ENCODE results near the gene BBC3. TPM values are rescaled to one million over a fixed set of nuclear protein-coding genes. Genes with fewer than 3 reads are reported as not detected.
"Not testable (repeated sequence)": the region's sequence is repeated elsewhere in the genome, so short reads cannot be mapped to it uniquely, and the experiment has no call there.

The BBC3 gene, protein sequence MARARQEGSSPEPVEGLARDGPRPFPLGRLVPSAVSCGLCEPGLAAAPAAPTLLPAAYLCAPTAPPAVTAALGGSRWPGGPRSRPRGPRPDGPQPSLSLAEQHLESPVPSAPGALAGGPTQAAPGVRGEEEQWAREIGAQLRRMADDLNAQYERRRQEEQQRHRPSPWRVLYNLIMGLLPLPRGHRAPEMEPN
- total RNA-seq, result 10 to 100 TPM in 1 of 2 experiments, 1 to 10 TPM in 1; 8.1 to 12.0 TPM

DNA sequence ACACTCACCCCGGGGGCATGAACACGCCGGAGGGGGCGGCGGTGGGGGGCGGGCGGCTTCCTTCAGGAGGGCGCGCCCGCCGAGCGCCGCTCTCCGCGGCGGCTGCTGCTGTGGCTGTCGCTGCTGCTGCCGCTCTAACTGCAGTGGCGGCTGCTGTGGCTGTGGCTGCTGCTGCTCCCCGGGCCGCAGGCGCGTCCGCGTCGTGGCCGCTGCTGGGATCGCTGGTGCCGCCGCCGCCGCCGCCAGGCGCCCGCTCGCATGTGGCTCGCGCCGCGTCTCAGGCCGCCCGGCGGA lies at the start of gene BBC3:
Gene BBC3 (minus strand): TSS at position 279 of the 294 bp plus-strand sequence. CDS start 2,768 bp downstream, outside the sequence.
- POLR2A ChIA-PET, result no interaction called here
- H3K27me3 Mint-ChIP-seq, result no peaks in the 10 kb centered on the region
- intact Hi-C loops (cut with DNase I, micrococcal nuclease), result loop anchor here (1.0 kb wide), 4 partner anchors 10 to 43 kb away; partner anchors contain the start of genes CCDC9 (in 1 of the 2) and INAFM1 (in 1 of the 2)
- peak within 1 kb of the TSS; percentile 71 for H3K27ac Mint-ChIP-seq
- H3K4me1 Mint-ChIP-seq, result peaks cover 30% of the 10 kb centered on the region
- H3K9me3 Mint-ChIP-seq (ENCODE audit: low read depth), result no peaks in the 10 kb centered on the region
- DNase-seq (no peak), ATAC-seq (no peak)
- peak within 1 kb of the TSS; percentile 61 for H3K4me3 Mint-ChIP-seq
- CTCF ChIA-PET, result no interaction called here
- no peaks in the 10 kb centered on the region for H3K36me3 Mint-ChIP-seq (ENCODE audit: low read depth)

DNA sequence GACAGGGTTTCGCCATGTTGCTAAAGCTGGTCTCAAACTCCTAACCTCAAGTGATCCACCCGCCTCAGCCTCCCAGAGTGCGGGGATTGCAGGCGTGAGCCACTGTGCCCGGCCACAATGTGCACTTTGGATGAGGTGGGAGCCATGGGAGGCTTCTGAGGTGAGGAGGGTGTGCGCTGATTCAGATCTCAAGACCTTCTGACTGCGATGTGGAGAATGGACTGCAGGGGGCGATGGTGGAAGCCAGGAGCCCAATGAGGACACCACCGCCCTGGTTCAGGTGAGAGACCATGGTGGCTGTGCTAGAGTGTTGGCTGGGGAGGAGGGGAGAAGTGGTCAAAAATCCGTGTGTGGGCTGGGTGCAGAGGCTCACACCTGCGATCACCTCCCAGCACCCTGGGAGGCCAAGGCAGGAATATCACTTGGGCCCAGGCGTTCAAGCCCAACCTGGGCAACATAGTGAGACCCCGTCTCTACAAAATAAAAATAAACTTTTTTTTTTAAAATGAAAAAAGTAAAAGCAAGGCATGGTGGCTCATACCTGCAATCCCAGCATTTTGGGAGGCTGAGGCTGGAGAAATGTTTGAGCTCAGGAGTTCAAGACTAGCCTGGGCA lies 49.3 kb upstream of the BBC3 start:
- CTCF ChIA-PET, result interaction anchor here (0.6 kb wide), 1 partner anchor 102 kb away, joined by 4 read pairs; no protein-coding TSS in a partner anchor

DNA sequence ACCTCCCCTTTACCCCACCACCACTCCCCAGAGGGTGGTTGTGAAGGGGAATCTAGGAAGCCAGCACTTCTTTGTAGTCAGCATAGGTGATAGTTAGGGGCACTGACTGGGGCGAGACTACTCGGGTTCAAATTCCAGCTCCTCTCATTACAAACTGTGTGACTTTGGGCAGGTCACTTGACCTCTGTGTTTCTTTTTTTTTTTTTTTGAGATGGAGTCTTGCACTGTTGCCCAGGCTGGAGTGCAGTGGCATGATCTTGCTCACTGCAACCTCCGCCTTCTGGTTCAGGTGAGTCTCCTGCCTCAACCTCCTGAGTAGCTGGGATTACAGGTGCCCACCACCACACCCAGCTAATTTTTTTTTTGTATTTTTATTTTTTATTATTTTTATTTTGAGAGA lies 45.5 kb upstream of the BBC3 start:
- H3K27ac Mint-ChIP-seq; H3K9me3 Mint-ChIP-seq (ENCODE audit: low read depth); DNase-seq; H3K27me3 Mint-ChIP-seq; ATAC-seq; intact Hi-C loops (cut with DNase I, micrococcal nuclease); H3K4me3 Mint-ChIP-seq: not testable (repeated sequence)
- Mint-ChIP-seq H3K4me1 (peaks cover 22% of the 10 kb centered on the region), H3K36me3 (ENCODE audit: low read depth) (peaks cover 14% of the 10 kb centered on the region)
- CTCF ChIA-PET, result interaction anchor here (1.1 to 3.7 kb wide), 5 partner anchors 15 to 152 kb away, joined by 3 to 21 read pairs (median 9); partner anchors contain the start of gene CCDC9
- POLR2A ChIA-PET, result interaction anchor here (0.6 kb wide), 1 partner anchor 152 kb away, joined by 5 read pairs; no protein-coding TSS in a partner anchor

More for the DNA sequence above, 49.3 kb upstream of the BBC3 start:
- ATAC-seq (peak; percentile 74), DNase-seq (peak; percentile 81)
- Mint-ChIP-seq H3K4me1 (peaks cover 11% of the 10 kb centered on the region), H3K36me3 (ENCODE audit: low read depth) (peaks cover 9% of the 10 kb centered on the region), H3K27ac (no peak overlapping the region), H3K9me3 (ENCODE audit: low read depth) (no peaks in the 10 kb centered on the region), H3K27me3 (no peaks in the 10 kb centered on the region), H3K4me3 (no peak overlapping the region)
- intact Hi-C loops (cut with DNase I, micrococcal nuclease), result loop anchor here in 1 of 2 experiments (5.0 kb wide), 2 partner anchors 112 to 427 kb away; no protein-coding TSS in a partner anchor
- POLR2A ChIA-PET, result no interaction called here

DNA sequence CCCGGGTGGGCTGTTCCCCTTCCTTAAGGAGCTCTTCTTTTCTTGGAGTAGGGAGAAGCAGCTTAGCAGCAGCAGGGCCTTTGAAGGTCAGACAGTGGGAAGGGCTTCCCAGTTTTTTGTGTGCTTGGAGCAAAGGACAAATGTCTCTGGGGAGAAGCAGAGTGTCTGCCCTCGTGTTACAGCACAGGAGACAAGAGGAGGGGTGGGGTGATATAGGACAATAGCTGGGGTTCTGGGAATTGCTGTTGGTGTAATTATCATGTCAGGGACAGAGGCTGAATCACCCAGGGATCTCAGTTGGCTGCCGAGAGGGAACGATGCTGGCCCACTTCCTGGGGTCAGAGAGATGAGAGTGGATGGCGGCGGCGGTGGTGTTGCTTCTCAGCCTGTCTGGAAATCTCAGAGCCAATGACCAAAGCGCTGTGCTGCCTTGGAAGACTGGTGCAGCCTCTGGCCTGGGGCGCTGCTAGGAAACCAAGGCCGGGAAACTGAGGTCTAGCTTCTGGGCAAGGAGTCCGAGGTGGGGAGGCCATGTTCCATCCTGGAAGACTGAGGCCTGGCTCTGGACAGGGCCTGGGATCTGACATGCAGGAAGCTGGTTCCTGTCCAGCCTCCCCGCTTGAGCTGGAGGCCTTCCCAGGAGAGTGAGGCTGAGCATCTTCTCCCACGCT lies 44.9 kb upstream of the BBC3 start:
- POLR2A ChIA-PET, result interaction anchor here (0.5 to 2.6 kb wide), 6 partner anchors 19 to 424 kb away, joined by 3 to 33 read pairs (median 5); partner anchors contain the start of gene CCDC9
- CTCF ChIA-PET, result interaction anchor here (0.5 to 3.7 kb wide), 8 partner anchors 14 to 559 kb away, joined by 3 to 21 read pairs (median 4); partner anchors contain the start of genes CCDC9 and DHX34
- Mint-ChIP-seq H3K27me3 (no peaks in the 10 kb centered on the region), H3K9me3 (ENCODE audit: low read depth) (no peaks in the 10 kb centered on the region), H3K4me3 (peak overlapping the region; percentile 68), H3K4me1 (peaks cover 22% of the 10 kb centered on the region), H3K36me3 (ENCODE audit: low read depth) (peaks cover 17% of the 10 kb centered on the region), H3K27ac (peak overlapping the region; percentile 31)
- ATAC-seq (no peak), DNase-seq (no peak)
- intact Hi-C loops (cut with DNase I, micrococcal nuclease), result loop anchor here in 1 of 2 experiments (2.0 kb wide), 1 partner anchor 615 kb away; the partner anchor contains the start of gene DACT3

DNA sequence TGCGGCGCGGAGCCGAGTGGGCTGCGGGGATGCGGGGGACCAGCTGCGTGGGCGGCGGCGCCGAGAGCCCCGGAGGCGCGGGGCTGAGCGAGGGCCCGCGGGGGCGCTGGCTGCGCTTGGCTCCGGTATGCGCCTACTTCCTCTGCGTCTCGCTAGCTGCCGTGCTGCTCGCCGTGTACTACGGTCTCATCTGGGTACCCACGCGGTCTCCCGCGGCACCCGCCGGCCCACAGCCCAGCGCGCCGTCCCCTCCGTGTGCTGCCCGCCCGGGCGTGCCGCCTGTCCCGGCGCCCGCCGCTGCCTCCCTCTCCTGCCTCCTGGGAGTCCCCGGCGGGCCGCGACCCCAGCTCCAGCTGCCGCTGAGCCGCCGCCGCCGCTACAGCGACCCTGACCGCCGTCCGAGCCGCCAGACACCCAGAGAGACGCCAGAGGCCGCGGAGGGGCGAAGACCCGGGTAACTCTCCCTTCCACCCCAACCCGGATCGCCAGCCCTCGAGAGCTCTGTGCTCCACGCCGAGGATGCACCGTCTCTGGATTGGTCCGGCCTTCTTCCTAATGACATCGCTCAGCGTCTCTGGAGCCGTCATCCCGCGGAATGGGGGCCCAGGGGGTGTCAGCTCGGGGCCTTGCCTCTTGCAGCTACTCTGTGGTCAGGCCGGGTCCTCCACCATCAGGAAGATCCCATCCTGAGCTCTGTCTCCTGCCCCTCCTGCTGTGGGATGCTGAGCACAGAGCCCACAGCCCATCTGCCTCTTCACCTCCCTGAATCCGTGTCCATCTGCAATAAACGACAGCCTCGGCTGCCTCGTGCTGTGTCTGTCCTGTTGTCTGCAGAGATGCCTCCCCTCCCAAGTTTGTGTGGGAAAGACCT lies 44.1 kb upstream of the BBC3 start:
- Mint-ChIP-seq H3K27me3 (no peaks in the 10 kb centered on the region), H3K27ac (peak overlapping the region; percentile 31), H3K4me3 (peak overlapping the region; percentile 68), H3K36me3 (ENCODE audit: low read depth) (peaks cover 20% of the 10 kb centered on the region), H3K4me1 (peaks cover 22% of the 10 kb centered on the region), H3K9me3 (ENCODE audit: low read depth) (no peaks in the 10 kb centered on the region)
- no peak for DNase-seq
- intact Hi-C loops (cut with DNase I, micrococcal nuclease), result loop anchor here (1.0 to 5.0 kb wide), 21 partner anchors 18 to 1812 kb away; partner anchors contain the start of genes ARHGAP35 (in 1 of the 2), BBC3 (in 1 of the 2), DACT3 (in 1 of the 2) and DHX34 (in 1 of the 2)
- POLR2A ChIA-PET, result interaction anchor here (0.5 to 2.6 kb wide), 7 partner anchors 18 to 196 kb away, joined by 3 to 33 read pairs (median 6); partner anchors contain the start of genes CCDC9 and DHX34
- CTCF ChIA-PET, result interaction anchor here (0.5 to 3.7 kb wide), 9 partner anchors 9 to 560 kb away, joined by 3 to 21 read pairs (median 4); partner anchors contain the start of genes CCDC9 and DHX34
- ATAC-seq, result peak; percentile 6

DNA sequence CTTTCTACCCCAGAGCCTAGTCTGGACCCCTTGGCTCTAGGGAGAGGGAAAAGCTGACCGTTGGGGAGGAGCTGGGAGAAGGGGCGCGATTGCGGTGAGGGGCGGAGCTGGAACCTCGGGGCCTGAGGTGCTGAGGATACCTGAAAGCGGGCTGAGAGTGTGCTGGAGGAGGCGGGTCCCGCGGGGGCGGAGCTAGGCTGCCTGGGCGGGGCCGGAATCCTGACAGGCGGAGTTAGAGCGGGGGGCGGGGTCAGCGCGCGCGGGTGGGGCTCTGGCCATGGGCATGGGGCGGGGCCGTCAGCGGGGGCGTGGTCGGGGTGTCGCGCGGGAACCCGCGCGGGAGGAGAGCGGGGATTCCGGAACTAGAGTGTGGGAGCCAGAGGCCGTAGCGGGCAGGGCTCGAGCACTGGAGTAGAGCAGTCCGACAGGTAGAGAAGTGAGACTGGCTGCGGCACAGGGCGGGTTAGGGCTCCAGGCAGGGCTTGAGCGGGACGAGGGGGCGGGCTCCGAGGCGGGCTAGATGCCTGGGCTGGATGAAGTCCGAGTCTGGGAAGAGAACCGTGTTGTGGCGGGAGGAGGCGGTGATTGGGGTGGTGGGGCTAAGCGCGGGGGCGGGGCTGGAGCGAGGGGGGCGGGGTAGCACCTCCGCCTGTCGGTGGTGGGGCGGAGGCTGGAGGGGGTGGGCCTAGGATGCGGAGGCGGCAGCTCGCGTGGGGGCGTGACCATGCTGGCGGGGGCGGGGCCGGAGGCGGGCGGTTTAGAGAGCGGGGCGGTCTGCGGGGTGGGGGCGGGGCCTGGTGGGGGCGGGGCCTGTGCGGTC lies 43.3 kb upstream of the BBC3 start, which contains the start of gene INAFM1:
Gene INAFM1 (plus strand): TSS at position 815 of the 820 bp plus-strand sequence. CDS start 35 bp downstream, outside the sequence.
- peak; percentile 75 for ATAC-seq
- peaks cover 22% of the 10 kb centered on the region for H3K4me1 Mint-ChIP-seq
- POLR2A ChIA-PET, result interaction anchor here (0.6 to 2.6 kb wide), 14 partner anchors 17 to 486 kb away, joined by 3 to 33 read pairs (median 5); partner anchors contain the start of genes CCDC9, DHX34, SLC1A5 and ZC3H4
- intact Hi-C loops (cut with DNase I, micrococcal nuclease), result loop anchor here (1.0 to 5.0 kb wide), 21 partner anchors 17 to 1813 kb away; partner anchors contain the start of genes ARHGAP35 (in 1 of the 2), BBC3 (in 1 of the 2), DACT3 (in 1 of the 2) and DHX34 (in 1 of the 2)
- H3K27me3 Mint-ChIP-seq, result no peaks in the 10 kb centered on the region
- H3K27ac Mint-ChIP-seq, result peak within 1 kb of the TSS; percentile 93
- peaks cover 22% of the 10 kb centered on the region for H3K36me3 Mint-ChIP-seq (ENCODE audit: low read depth)
- H3K9me3 Mint-ChIP-seq (ENCODE audit: low read depth), result no peaks in the 10 kb centered on the region
- peak within 1 kb of the TSS; percentile 86 for H3K4me3 Mint-ChIP-seq
- peak; percentile 100 for DNase-seq
- CTCF ChIA-PET, result interaction anchor here (0.6 to 3.7 kb wide), 13 partner anchors 9 to 1407 kb away, joined by 3 to 21 read pairs (median 4); partner anchors contain the start of genes CCDC9 and DHX34

DNA sequence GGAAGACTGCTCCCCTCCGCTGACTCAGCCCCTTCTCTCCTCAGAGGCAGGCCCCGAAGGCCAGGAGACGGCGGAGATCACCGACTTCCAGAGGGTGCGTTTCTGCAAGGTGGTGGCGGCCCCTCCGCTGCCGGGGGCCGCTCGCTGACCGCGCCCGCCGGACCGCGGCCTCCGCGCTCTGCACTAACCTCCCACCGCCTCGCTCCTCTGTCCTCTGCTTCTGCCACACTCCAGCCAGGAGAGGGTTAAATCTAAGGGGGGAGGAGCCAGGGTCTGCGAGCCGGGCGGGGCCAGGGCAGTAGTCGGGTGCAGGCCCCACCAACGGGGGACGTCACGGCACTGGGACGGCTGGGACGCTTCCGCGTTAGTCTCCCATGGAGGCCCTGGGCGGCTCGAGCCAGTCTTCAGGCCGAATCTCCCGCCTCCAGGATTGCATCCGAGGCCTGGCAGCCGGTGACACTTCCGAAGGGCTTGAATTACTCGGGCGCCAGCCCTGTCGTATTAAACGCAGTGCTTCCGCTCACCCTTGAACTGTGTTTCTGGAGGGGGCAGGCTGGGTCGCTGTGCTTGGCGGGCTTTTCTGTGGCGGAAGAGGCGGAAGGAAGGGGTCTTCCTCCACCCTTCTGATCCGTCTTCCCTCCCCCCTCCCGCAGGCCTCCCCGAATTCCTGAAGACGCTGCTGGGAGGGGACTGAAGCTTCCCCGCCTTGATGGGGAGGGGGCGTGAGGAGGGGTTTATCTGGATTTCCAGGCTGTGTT lies 42.5 kb upstream of the BBC3 start:
- ChIA-PET POLR2A (interaction anchor here (0.6 to 2.6 kb wide), 12 partner anchors 17 to 485 kb away, joined by 3 to 33 read pairs (median 6); partner anchors contain the start of genes CCDC9, DHX34, SLC1A5 and ZC3H4), CTCF (interaction anchor here (0.6 to 3.7 kb wide), 10 partner anchors 10 to 641 kb away, joined by 3 to 21 read pairs (median 4); partner anchors contain the start of genes CCDC9 and DHX34)
- Mint-ChIP-seq H3K9me3 (ENCODE audit: low read depth) (no peaks in the 10 kb centered on the region), H3K36me3 (ENCODE audit: low read depth) (peaks cover 22% of the 10 kb centered on the region), H3K4me1 (peaks cover 22% of the 10 kb centered on the region), H3K27me3 (no peaks in the 10 kb centered on the region), H3K27ac (peak overlapping the region; percentile 93), H3K4me3 (peak overlapping the region; percentile 86)
- DNase-seq (peak; percentile 94), ATAC-seq (peak; percentile 77)
- intact Hi-C loops (cut with DNase I, micrococcal nuclease), result loop anchor here (1.0 to 5.0 kb wide), 21 partner anchors 16 to 1814 kb away; partner anchors contain the start of genes ARHGAP35 (in 1 of the 2), BBC3 (in 1 of the 2), DACT3 (in 1 of the 2) and DHX34 (in 1 of the 2)

DNA sequence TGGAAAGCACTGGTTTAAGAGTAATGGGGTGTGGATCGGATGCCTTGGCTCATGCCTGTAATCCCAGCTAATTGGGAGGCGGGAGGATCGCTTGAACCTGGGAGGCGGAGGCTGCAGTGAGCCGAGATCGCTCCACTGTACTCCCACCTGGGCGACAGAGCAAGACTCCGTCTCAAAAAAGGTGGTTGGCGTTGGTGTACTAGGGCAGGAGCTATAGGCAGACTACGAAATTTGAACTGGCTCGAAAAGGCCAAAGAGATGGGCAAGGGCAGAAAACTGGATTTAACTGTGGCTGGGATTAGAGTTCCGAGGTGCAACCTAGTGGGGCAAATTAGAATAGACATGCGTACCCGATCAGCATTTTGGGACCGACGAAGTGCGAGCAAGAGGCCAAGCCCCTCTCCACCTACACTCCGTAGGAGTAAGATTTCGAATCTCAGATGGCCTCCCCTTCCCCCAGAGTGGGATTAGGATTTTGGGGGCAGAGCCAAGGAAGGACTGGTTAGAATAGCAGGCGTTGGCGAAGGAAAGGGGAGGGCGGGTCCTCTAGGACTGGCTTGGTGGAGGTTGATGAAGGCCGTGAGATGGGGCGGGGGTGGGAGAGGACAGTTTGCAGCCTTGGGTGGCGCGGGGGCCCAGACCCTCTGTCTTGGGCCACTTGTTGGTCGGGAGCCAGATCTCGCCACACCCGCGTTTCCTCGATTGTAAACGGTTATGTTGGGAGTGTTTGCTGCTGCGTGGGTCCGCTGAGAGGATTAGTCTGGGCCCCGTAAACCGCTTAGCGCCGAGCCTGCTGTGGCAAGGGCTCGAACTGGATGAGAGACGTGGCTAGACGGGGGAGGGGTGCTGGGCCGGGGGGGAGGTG lies 41.7 kb upstream of the BBC3 start:
- Mint-ChIP-seq H3K4me1 (peaks cover 20% of the 10 kb centered on the region), H3K4me3 (peak overlapping the region; percentile 86), H3K9me3 (ENCODE audit: low read depth) (no peaks in the 10 kb centered on the region), H3K27ac (peak overlapping the region; percentile 75), H3K27me3 (no peaks in the 10 kb centered on the region), H3K36me3 (ENCODE audit: low read depth) (peaks cover 26% of the 10 kb centered on the region)
- CTCF ChIA-PET, result interaction anchor here (0.7 to 1.7 kb wide), 4 partner anchors 12 to 46 kb away, joined by 3 to 5 read pairs (median 4); partner anchors contain the start of gene CCDC9
- intact Hi-C loops (cut with DNase I, micrococcal nuclease), result loop anchor here in 1 of 2 experiments (5.0 kb wide), 3 partner anchors 925 to 1815 kb away; partner anchors contain the start of genes PPP5C and SNRNP70
- POLR2A ChIA-PET, result no interaction called here
- ATAC-seq (no peak), DNase-seq (peak; percentile 78)
